ENCODE measurements around the gene UBE2G2. TPM values are rescaled to one million over a fixed set of nuclear protein-coding genes. Genes with fewer than 3 reads are reported as not detected.

Gene UBE2G2
- total RNA-seq, 1 experiment from 2014 or later, result 121 TPM

GRCh38 chr21:44758781-44759627 lies 42.6 kb downstream of the UBE2G2 start:
- no peaks in the 10 kb centered on the region for H3K79me2 ChIP-seq (ENCODE audit: insufficient read depth, low read length)
- no peak overlapping the region for H3K23ac ChIP-seq (ENCODE audit: insufficient read length, low read depth, low read length)
- H3K4me2 ChIP-seq (ENCODE audit: insufficient read depth, insufficient read length, low read length), result no peak overlapping the region
- no peak overlapping the region for H3K4ac ChIP-seq (ENCODE audit: low read depth, low read length)
- H3K4me1 Mint-ChIP-seq, result peaks cover 18 to 21% of the 10 kb centered on the region in 2 experiments
- H2AFZ ChIP-seq (ENCODE audit: low read length), result no peak overlapping the region
- no peak overlapping the region for H3K27ac ChIP-seq (ENCODE audit: insufficient read length, low read depth, low read length)
- no peak overlapping the region for H2BK20ac ChIP-seq (ENCODE audit: low read depth, low read length, poor library complexity, severe bottlenecking)
- H3K14ac ChIP-seq (ENCODE audit: insufficient read depth, low read length), result no peak overlapping the region; the same call in 1 of the 2 replicates
- H2BK12ac ChIP-seq (ENCODE audit: insufficient read length, low read depth, low read length), result no peak overlapping the region
- peaks cover 0 to 10% (median 9%) of the 10 kb centered on the region in 3 experiments; a peak in 3 of 7 replicates for H3K36me3 Mint-ChIP-seq (ENCODE audit: insufficient read depth in 1 of 3, low read depth in 3 of 3)
- peak; percentile 42 for DNase-seq
- H4K91ac ChIP-seq (ENCODE audit: insufficient read length, low read depth, low read length), result no peak overlapping the region
- no peak overlapping the region for H2BK15ac ChIP-seq (ENCODE audit: low read depth, low read length)
- no peaks in the 10 kb centered on the region for H4K20me1 ChIP-seq (ENCODE audit: control insufficient read depth, insufficient read depth, insufficient read length)
- H4K8ac ChIP-seq (replicated peaks; ENCODE audit: insufficient read length, low read depth, low read length), result no peak overlapping the region
- TF ChIP-seq CTCF (conservative IDR thresholded peaks at IDR 0.05), result no peak
- no peak overlapping the region for H3K9ac ChIP-seq (ENCODE audit: extremely low read depth, insufficient read length, low read length)
- no peak overlapping the region for H3T11ph ChIP-seq (ENCODE audit: low read length)
- H3K79me1 ChIP-seq (ENCODE audit: insufficient read depth, low read depth, low read length, poor library complexity, severe bottlenecking), result no peaks in the 10 kb centered on the region
- H3K27me3 Mint-ChIP-seq (ENCODE audit: low read depth), result peaks cover 12% of the 10 kb centered on the region
- no peak overlapping the region for H3K56ac ChIP-seq (ENCODE audit: insufficient read length, low read depth, low read length)
- H2AK5ac ChIP-seq (ENCODE audit: insufficient read length, low read length), result no peak overlapping the region
- no peak overlapping the region for H3K4me3 Mint-ChIP-seq
- no peaks in the 10 kb centered on the region for H3K27me3 ChIP-seq (ENCODE audit: insufficient read depth, low read length)
- H3K27ac Mint-ChIP-seq, result no peak overlapping the region
- no CpG with 5 or more reads among the region's 26 CpGs for WGBS (ENCODE audit: extremely low coverage, insufficient read length, low lambda C conversion rate)
- H3K4me1 ChIP-seq (ENCODE audit: insufficient read depth, low read length), result no peaks in the 10 kb centered on the region
- no peak overlapping the region for H4K5ac ChIP-seq (ENCODE audit: insufficient read length, low read depth, low read length)
- no peaks in the 10 kb centered on the region for H3K23me2 ChIP-seq (ENCODE audit: insufficient read length, low read depth, low read length, poor library complexity, severe bottlenecking)
- no peak overlapping the region for H2BK5ac ChIP-seq (ENCODE audit: insufficient read length, low read length)
- H3K9me3 Mint-ChIP-seq, result peaks cover 0 to 6% of the 10 kb centered on the region in 2 experiments; a peak in 3 of 5 replicates
- no peaks in the 10 kb centered on the region for H3K9me3 ChIP-seq (ENCODE audit: control insufficient read depth, low read depth, low read length)
- no peak overlapping the region for H2BK120ac ChIP-seq (ENCODE audit: low read depth, low read length, poor library complexity, severe bottlenecking)
- H3K18ac ChIP-seq (ENCODE audit: insufficient read length, low read depth, low read length), result no peak overlapping the region

Data from H9 (cell line).